ENCODE data around the gene DPP6.

- TF ChIP-seq, protein P1, sequence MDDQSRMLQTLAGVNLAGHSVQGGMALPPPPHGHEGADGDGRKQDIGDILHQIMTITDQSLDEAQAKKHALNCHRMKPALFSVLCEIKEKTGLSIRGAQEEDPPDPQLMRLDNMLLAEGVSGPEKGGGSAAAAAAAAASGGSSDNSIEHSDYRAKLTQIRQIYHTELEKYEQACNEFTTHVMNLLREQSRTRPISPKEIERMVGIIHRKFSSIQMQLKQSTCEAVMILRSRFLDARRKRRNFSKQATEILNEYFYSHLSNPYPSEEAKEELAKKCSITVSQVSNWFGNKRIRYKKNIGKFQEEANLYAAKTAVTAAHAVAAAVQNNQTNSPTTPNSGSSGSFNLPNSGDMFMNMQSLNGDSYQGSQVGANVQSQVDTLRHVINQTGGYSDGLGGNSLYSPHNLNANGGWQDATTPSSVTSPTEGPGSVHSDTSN (IDR thresholded peaks at IDR 0.05): no peak
- TF ChIP-seq, protein P2, sequence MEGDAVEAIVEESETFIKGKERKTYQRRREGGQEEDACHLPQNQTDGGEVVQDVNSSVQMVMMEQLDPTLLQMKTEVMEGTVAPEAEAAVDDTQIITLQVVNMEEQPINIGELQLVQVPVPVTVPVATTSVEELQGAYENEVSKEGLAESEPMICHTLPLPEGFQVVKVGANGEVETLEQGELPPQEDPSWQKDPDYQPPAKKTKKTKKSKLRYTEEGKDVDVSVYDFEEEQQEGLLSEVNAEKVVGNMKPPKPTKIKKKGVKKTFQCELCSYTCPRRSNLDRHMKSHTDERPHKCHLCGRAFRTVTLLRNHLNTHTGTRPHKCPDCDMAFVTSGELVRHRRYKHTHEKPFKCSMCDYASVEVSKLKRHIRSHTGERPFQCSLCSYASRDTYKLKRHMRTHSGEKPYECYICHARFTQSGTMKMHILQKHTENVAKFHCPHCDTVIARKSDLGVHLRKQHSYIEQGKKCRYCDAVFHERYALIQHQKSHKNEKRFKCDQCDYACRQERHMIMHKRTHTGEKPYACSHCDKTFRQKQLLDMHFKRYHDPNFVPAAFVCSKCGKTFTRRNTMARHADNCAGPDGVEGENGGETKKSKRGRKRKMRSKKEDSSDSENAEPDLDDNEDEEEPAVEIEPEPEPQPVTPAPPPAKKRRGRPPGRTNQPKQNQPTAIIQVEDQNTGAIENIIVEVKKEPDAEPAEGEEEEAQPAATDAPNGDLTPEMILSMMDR (IDR thresholded peaks at IDR 0.05): no peak
- TF ChIP-seq RAD21 (IDR thresholded peaks at IDR 0.05; ENCODE audit: low read length) (no peak), TCF12 (IDR thresholded peaks at IDR 0.05) (no peak), POLR2AphosphoS5 (IDR thresholded peaks at IDR 0.05; ENCODE audit: low read depth, low read length) (no peak), IRF3 (IDR thresholded peaks at IDR 0.05; ENCODE audit: low read depth, low read length) (no peak), TEAD4 (IDR thresholded peaks at IDR 0.05; ENCODE audit: borderline replicate concordance, insufficient read depth) (no peak), ELF1 (IDR thresholded peaks at IDR 0.05) (no peak), FOSL2 (IDR thresholded peaks at IDR 0.05; ENCODE audit: borderline replicate concordance, low read depth) (no peak), MXI1 (IDR thresholded peaks at IDR 0.05; ENCODE audit: low read depth, low read length) (no peak)
- TF ChIP-seq, protein P3, sequence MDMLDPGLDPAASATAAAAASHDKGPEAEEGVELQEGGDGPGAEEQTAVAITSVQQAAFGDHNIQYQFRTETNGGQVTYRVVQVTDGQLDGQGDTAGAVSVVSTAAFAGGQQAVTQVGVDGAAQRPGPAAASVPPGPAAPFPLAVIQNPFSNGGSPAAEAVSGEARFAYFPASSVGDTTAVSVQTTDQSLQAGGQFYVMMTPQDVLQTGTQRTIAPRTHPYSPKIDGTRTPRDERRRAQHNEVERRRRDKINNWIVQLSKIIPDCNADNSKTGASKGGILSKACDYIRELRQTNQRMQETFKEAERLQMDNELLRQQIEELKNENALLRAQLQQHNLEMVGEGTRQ (IDR thresholded peaks at IDR 0.05; ENCODE audit: borderline replicate concordance, low read depth, low read length): no peak
- TF ChIP-seq, protein P4, sequence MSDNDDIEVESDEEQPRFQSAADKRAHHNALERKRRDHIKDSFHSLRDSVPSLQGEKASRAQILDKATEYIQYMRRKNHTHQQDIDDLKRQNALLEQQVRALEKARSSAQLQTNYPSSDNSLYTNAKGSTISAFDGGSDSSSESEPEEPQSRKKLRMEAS (IDR thresholded peaks at IDR 0.05; ENCODE audit: low read depth): no peak
- TF ChIP-seq, protein P5, sequence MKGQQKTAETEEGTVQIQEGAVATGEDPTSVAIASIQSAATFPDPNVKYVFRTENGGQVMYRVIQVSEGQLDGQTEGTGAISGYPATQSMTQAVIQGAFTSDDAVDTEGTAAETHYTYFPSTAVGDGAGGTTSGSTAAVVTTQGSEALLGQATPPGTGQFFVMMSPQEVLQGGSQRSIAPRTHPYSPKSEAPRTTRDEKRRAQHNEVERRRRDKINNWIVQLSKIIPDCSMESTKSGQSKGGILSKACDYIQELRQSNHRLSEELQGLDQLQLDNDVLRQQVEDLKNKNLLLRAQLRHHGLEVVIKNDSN (IDR thresholded peaks at IDR 0.05; ENCODE audit: borderline replicate concordance, low read depth): no peak
- TF ChIP-seq, protein P6, sequence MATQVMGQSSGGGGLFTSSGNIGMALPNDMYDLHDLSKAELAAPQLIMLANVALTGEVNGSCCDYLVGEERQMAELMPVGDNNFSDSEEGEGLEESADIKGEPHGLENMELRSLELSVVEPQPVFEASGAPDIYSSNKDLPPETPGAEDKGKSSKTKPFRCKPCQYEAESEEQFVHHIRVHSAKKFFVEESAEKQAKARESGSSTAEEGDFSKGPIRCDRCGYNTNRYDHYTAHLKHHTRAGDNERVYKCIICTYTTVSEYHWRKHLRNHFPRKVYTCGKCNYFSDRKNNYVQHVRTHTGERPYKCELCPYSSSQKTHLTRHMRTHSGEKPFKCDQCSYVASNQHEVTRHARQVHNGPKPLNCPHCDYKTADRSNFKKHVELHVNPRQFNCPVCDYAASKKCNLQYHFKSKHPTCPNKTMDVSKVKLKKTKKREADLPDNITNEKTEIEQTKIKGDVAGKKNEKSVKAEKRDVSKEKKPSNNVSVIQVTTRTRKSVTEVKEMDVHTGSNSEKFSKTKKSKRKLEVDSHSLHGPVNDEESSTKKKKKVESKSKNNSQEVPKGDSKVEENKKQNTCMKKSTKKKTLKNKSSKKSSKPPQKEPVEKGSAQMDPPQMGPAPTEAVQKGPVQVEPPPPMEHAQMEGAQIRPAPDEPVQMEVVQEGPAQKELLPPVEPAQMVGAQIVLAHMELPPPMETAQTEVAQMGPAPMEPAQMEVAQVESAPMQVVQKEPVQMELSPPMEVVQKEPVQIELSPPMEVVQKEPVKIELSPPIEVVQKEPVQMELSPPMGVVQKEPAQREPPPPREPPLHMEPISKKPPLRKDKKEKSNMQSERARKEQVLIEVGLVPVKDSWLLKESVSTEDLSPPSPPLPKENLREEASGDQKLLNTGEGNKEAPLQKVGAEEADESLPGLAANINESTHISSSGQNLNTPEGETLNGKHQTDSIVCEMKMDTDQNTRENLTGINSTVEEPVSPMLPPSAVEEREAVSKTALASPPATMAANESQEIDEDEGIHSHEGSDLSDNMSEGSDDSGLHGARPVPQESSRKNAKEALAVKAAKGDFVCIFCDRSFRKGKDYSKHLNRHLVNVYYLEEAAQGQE (IDR thresholded peaks at IDR 0.05; ENCODE audit: low read depth, low read length): no peak
Observed at GRCh38 chr7:154892459-154892858, 840.3 kb downstream of the DPP6 start.
